Measurements from ENCODE around the gene RPS6KA2. TPM values are rescaled to one million over a fixed set of nuclear protein-coding genes. Genes with fewer than 3 reads are reported as not detected.
"Not testable (repeated sequence)": the region's sequence is repeated elsewhere in the genome, so short reads cannot be mapped to it uniquely, and the experiment has no call there.

The RPS6KA2 gene
- total RNA-seq, 1 experiment from 2014 or later, result 7.2 TPM

GRCh38 chr6:166394036-166394892 lies 232.8 kb downstream of the RPS6KA2 start:
- H3K36me3 ChIP-seq (ENCODE audit: insufficient read depth, low read length), result no peaks in the 10 kb centered on the region
- no peak overlapping the region for H2AFZ ChIP-seq (ENCODE audit: low read length)
- H3K4me1 ChIP-seq (ENCODE audit: low read length), result no peaks in the 10 kb centered on the region
- DNase-seq, result no peak
- no peaks in the 10 kb centered on the region for H3K9me3 ChIP-seq (ENCODE audit: low read length)
- no peak overlapping the region for H3K27ac ChIP-seq (ENCODE audit: low read length)
- H3K9ac ChIP-seq (ENCODE audit: low read length), result no peak overlapping the region
- H3K4me3 ChIP-seq (ENCODE audit: low read length), result no peak overlapping the region
- H3K27me3 ChIP-seq (ENCODE audit: low read length), result no peaks in the 10 kb centered on the region
- no peaks in the 10 kb centered on the region for H3K9me2 ChIP-seq (replicated peaks; ENCODE audit: insufficient read depth, low read length)
- H3K4me2 ChIP-seq (ENCODE audit: low read depth, low read length, poor library complexity, severe bottlenecking), result no peak overlapping the region
- no peaks in the 10 kb centered on the region for H3K79me2 ChIP-seq (ENCODE audit: low read length)
- no peaks in the 10 kb centered on the region for H4K20me1 ChIP-seq (ENCODE audit: insufficient read depth, low read depth, low read length)

- no peak overlapping the region for H3K4me3 ChIP-seq (ENCODE audit: low read length)
- no peak overlapping the region for H2AFZ ChIP-seq (ENCODE audit: low read length)
- no peaks in the 10 kb centered on the region for H3K4me1 ChIP-seq (ENCODE audit: low read length)
- H4K20me1 ChIP-seq (ENCODE audit: insufficient read depth, low read depth, low read length), result no peaks in the 10 kb centered on the region
- no peak overlapping the region for H3K4me2 ChIP-seq (ENCODE audit: low read depth, low read length, poor library complexity, severe bottlenecking)
- H3K27ac ChIP-seq (ENCODE audit: low read length), result no peak overlapping the region
- H3K9me2 ChIP-seq (replicated peaks; ENCODE audit: insufficient read depth, low read length), result no peaks in the 10 kb centered on the region
- no peaks in the 10 kb centered on the region for H3K9me3 ChIP-seq (ENCODE audit: low read length)
- no peaks in the 10 kb centered on the region for H3K27me3 ChIP-seq (ENCODE audit: low read length)
- H3K36me3 ChIP-seq (ENCODE audit: insufficient read depth, low read length), result no peaks in the 10 kb centered on the region
- no peak overlapping the region for H3K9ac ChIP-seq (ENCODE audit: low read length)
- no peaks in the 10 kb centered on the region for H3K79me2 ChIP-seq (ENCODE audit: low read length)
- DNase-seq, result no peak
These were observed 233.6 kb downstream of the RPS6KA2 start for GRCh38 chr6:166393535-166393823.

- not testable (repeated sequence) for H2AFZ ChIP-seq (ENCODE audit: low read length); DNase-seq; H3K36me3 ChIP-seq (ENCODE audit: insufficient read depth, low read length); H3K27ac ChIP-seq (ENCODE audit: low read length); H3K79me2 ChIP-seq (ENCODE audit: low read length); H3K9me3 ChIP-seq (ENCODE audit: low read length); H4K20me1 ChIP-seq (ENCODE audit: insufficient read depth, low read depth, low read length); H3K9ac ChIP-seq (ENCODE audit: low read length); H3K9me2 ChIP-seq (replicated peaks; ENCODE audit: insufficient read depth, low read length); H3K4me3 ChIP-seq (ENCODE audit: low read length); H3K27me3 ChIP-seq (ENCODE audit: low read length); H3K4me1 ChIP-seq (ENCODE audit: low read length); H3K4me2 ChIP-seq (ENCODE audit: low read depth, low read length, poor library complexity, severe bottlenecking)
These were observed 234.1 kb downstream of the RPS6KA2 start for GRCh38 chr6:166392755-166393534.

GRCh38 chr6:166389119-166389518 lies 237.9 kb downstream of the RPS6KA2 start:
- H3K9me2 ChIP-seq (replicated peaks; ENCODE audit: insufficient read depth, low read length), result no peaks in the 10 kb centered on the region
- no peak overlapping the region for H2AFZ ChIP-seq (ENCODE audit: low read length)
- no peaks in the 10 kb centered on the region for H3K36me3 ChIP-seq (ENCODE audit: insufficient read depth, low read length)
- H3K4me2 ChIP-seq (ENCODE audit: low read depth, low read length, poor library complexity, severe bottlenecking), result no peak overlapping the region
- no peak overlapping the region for H3K9ac ChIP-seq (ENCODE audit: low read length)
- H3K79me2 ChIP-seq (ENCODE audit: low read length), result no peaks in the 10 kb centered on the region
- no peaks in the 10 kb centered on the region for H3K9me3 ChIP-seq (ENCODE audit: low read length)
- H3K4me3 ChIP-seq (ENCODE audit: low read length), result no peak overlapping the region
- no peaks in the 10 kb centered on the region for H3K27me3 ChIP-seq (ENCODE audit: low read length)
- no peaks in the 10 kb centered on the region for H4K20me1 ChIP-seq (ENCODE audit: insufficient read depth, low read depth, low read length)
- no peak for DNase-seq
- 0 out of 2 replicates have a peak, but pooled peaks cover 2% of the 10 kb centered on the region for H3K4me1 ChIP-seq (ENCODE audit: low read length)
- H3K27ac ChIP-seq (ENCODE audit: low read length), result no peak overlapping the region

GRCh38 chr6:166388290-166389004 lies 238.6 kb downstream of the RPS6KA2 start:
- H4K20me1 ChIP-seq (ENCODE audit: insufficient read depth, low read depth, low read length), result no peaks in the 10 kb centered on the region
- peaks cover 7% of the 10 kb centered on the region; the same call in 1 of the 2 replicates for H3K4me1 ChIP-seq (ENCODE audit: low read length)
- H3K9me3 ChIP-seq (ENCODE audit: low read length), result no peaks in the 10 kb centered on the region
- no peak for DNase-seq
- no peaks in the 10 kb centered on the region for H3K9me2 ChIP-seq (replicated peaks; ENCODE audit: insufficient read depth, low read length)
- no peak overlapping the region for H3K4me3 ChIP-seq (ENCODE audit: low read length)
- H3K36me3 ChIP-seq (ENCODE audit: insufficient read depth, low read length), result no peaks in the 10 kb centered on the region
- no peak overlapping the region for H3K27ac ChIP-seq (ENCODE audit: low read length)
- no peaks in the 10 kb centered on the region for H3K79me2 ChIP-seq (ENCODE audit: low read length)
- no peaks in the 10 kb centered on the region for H3K27me3 ChIP-seq (ENCODE audit: low read length)
- H3K9ac ChIP-seq (ENCODE audit: low read length), result no peak overlapping the region
- no peak overlapping the region for H2AFZ ChIP-seq (ENCODE audit: low read length)
- H3K4me2 ChIP-seq (ENCODE audit: low read depth, low read length, poor library complexity, severe bottlenecking), result no peak overlapping the region

- no peak for DNase-seq
- H2AFZ ChIP-seq (ENCODE audit: low read length), result no peak overlapping the region
- H3K27ac ChIP-seq (ENCODE audit: low read length), result no peak overlapping the region
- no peaks in the 10 kb centered on the region for H3K79me2 ChIP-seq (ENCODE audit: low read length)
- peaks cover 7% of the 10 kb centered on the region; the same call in 1 of the 2 replicates for H3K4me1 ChIP-seq (ENCODE audit: low read length)
- no peak overlapping the region for H3K4me3 ChIP-seq (ENCODE audit: low read length)
- H3K27me3 ChIP-seq (ENCODE audit: low read length), result no peaks in the 10 kb centered on the region
- H3K9me2 ChIP-seq (replicated peaks; ENCODE audit: insufficient read depth, low read length), result no peaks in the 10 kb centered on the region
- no peaks in the 10 kb centered on the region for H4K20me1 ChIP-seq (ENCODE audit: insufficient read depth, low read depth, low read length)
- H3K4me2 ChIP-seq (ENCODE audit: low read depth, low read length, poor library complexity, severe bottlenecking), result no peak overlapping the region
- H3K36me3 ChIP-seq (ENCODE audit: insufficient read depth, low read length), result no peaks in the 10 kb centered on the region
- H3K9me3 ChIP-seq (ENCODE audit: low read length), result no peaks in the 10 kb centered on the region
- H3K9ac ChIP-seq (ENCODE audit: low read length), result no peak overlapping the region
These were observed 239.3 kb downstream of the RPS6KA2 start for GRCh38 chr6:166387642-166388289.

GRCh38 chr6:166387098-166387497 lies 240.0 kb downstream of the RPS6KA2 start:
- H3K36me3 ChIP-seq (ENCODE audit: insufficient read depth, low read length); H3K9ac ChIP-seq (ENCODE audit: low read length); H3K4me3 ChIP-seq (ENCODE audit: low read length); H3K27me3 ChIP-seq (ENCODE audit: low read length); H3K4me1 ChIP-seq (ENCODE audit: low read length); H3K79me2 ChIP-seq (ENCODE audit: low read length); H4K20me1 ChIP-seq (ENCODE audit: insufficient read depth, low read depth, low read length); H3K9me2 ChIP-seq (replicated peaks; ENCODE audit: insufficient read depth, low read length); DNase-seq; H3K9me3 ChIP-seq (ENCODE audit: low read length); H3K27ac ChIP-seq (ENCODE audit: low read length); H3K4me2 ChIP-seq (ENCODE audit: low read depth, low read length, poor library complexity, severe bottlenecking); H2AFZ ChIP-seq (ENCODE audit: low read length): not testable (repeated sequence)

- no peak overlapping the region for H3K9ac ChIP-seq (ENCODE audit: low read length)
- H4K20me1 ChIP-seq (ENCODE audit: insufficient read depth, low read depth, low read length), result no peaks in the 10 kb centered on the region
- no peaks in the 10 kb centered on the region for H3K36me3 ChIP-seq (ENCODE audit: insufficient read depth, low read length)
- H3K4me1 ChIP-seq (ENCODE audit: low read length), result peaks cover 8% of the 10 kb centered on the region
- peaks cover 11% of the 10 kb centered on the region for H3K79me2 ChIP-seq (ENCODE audit: low read length)
- no peak overlapping the region for H3K4me2 ChIP-seq (ENCODE audit: low read depth, low read length, poor library complexity, severe bottlenecking)
- H3K9me2 ChIP-seq (replicated peaks; ENCODE audit: insufficient read depth, low read length), result no peaks in the 10 kb centered on the region
- H3K27ac ChIP-seq (ENCODE audit: low read length), result no peak overlapping the region
- H3K27me3 ChIP-seq (ENCODE audit: low read length), result no peaks in the 10 kb centered on the region
- H2AFZ ChIP-seq (ENCODE audit: low read length), result no peak overlapping the region
- DNase-seq, result no peak
- H3K9me3 ChIP-seq (ENCODE audit: low read length), result no peaks in the 10 kb centered on the region
- H3K4me3 ChIP-seq (ENCODE audit: low read length), result no peak overlapping the region
These were observed 240.9 kb downstream of the RPS6KA2 start for GRCh38 chr6:166386111-166386510.
